ENCODE results near the gene CADM4.
"Not testable (repeated sequence)": the region's sequence is repeated elsewhere in the genome, so short reads cannot be mapped to it uniquely, and the experiment has no call there.

Gene CADM4, protein sequence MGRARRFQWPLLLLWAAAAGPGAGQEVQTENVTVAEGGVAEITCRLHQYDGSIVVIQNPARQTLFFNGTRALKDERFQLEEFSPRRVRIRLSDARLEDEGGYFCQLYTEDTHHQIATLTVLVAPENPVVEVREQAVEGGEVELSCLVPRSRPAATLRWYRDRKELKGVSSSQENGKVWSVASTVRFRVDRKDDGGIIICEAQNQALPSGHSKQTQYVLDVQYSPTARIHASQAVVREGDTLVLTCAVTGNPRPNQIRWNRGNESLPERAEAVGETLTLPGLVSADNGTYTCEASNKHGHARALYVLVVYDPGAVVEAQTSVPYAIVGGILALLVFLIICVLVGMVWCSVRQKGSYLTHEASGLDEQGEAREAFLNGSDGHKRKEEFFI

DNA sequence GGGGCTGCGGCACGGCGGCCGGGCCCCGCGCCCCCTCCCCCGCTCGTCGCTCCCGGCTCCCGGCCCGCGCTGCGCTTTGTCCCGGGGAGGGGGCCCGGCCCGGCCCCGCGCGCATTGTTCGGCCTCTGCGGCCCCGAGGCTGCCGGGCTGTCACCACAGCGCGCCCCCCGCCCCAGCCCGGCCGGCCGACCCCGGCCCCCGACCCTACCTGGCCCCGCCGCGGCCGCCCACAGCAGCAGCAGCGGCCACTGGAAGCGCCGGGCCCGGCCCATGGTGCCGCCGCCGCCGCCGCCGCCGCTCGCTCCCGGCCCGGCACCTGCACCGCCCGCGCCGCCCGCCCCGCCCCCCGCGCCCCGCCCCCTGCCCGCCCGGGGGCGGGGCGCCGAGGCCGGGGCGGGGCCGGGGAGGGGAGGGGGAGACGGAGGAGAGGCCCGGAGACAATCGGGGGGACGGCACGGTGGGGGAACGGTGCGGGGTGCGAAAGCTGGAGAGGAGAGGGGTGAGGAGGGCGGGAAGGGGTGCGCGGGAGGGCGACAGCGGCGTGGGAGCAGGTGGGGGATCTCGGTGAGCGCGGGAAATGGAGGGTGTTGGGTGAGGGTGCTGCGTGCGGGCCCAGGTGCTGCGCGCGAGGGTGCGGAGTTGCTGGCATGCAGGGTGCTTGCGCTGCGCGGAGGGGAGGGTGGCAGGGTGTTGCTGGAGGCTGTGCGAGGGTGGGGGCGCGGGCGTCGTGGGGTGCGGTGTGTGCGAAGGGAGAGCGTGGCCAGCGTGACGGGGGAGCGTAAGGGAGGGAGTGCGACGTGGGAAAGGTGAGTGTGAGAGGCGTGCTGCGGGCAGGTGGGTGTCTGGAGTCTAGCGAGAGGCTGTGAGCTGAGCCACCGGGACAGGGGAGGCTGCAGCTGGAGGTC, at the start of gene CADM4:
Gene CADM4, minus strand, starts transcription at position 332 of the 905 bp plus-strand sequence. Its CDS starts 60 bp downstream, at position 272.
- DNase-seq = no peak

DNA sequence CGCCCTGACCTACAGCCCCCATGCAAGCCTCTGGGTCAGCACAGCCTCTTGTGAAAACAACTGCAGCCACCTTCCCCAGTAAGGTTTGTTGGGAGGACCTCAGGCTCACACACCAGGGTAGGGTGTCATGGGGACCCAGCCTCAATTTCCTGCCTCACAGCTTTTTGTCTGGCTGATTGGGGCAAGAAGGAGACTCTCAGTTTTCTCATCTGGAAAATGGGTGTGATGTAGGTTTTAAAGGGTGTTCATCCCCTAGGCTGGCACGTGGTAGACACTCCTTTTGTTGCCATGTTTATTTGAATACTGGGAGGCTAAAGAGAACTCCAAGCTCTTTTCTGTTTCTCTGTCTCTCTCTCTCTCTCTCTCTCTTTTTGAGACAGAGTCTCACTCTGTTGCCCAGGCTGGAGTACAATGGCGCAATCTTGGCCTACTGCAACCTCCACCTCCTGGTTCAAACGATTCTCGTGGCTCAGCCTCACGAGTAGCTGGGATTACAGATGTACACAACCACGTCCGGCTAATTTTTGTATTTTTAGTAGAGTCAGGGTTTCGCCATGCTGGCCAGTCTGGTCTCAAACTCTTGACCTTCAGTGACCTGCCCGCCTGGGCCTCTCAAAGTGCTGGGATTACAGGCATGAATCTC, 48.5 kb upstream of the CADM4 start:
- no peak for DNase-seq

DNA sequence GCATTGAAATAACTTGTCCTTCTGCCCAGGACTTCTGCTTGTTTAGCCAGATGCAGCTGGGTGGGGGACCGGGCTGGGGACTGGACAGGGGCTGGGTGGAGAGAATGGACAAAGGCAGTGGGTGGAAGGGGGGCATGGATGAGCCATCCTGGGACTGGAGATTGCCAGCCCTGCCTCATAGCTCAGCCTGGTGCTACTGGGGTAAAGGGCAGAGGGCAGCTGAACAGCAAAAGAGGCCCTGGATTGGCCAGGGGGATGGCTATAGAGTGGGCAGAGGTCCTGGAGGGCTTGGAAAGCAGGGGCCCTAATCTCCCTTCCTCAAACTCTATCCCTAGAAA, 48.0 kb upstream of the CADM4 start:
- no peak for DNase-seq

DNA sequence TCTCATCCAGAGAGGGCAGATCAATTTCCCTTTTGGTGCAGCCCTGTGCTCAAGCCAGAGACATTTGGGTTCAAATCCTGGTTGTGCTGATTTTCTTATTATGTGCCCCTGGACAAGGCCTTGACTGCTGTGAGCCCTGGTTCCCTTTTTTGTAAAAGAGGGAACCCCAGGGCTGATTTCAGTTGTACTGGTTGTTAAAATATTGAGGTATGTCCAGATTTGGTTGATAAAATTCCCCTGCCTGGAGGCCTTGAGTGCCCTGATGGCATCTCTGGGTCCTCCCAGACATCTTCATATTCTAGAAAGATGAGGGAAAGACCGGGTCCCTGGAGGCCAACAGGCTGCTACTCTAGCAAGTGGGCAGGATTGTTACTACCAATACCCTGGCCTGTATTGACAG, 44.7 kb upstream of the CADM4 start:
- DNase-seq = no peak

DNA sequence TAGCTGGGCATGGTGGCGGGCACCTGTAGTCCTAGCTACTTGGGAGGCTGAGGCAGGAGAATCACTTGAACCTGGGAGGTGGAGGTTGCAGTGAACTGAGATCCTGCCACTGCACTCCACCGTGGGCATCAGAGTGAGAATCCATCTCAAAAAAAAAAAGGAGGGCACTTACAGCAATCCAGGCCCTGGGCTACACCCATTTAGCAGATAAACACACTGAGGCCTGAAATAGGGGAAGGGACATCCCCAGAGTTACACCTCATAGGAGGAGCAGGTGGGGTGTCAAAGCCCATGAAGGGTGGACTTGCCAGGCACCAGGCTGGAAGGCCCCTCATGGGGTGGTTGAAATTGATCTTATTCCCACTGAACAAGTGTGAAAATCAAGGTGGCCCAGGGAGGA, 44.3 kb upstream of the CADM4 start:
- no peak for DNase-seq

DNA sequence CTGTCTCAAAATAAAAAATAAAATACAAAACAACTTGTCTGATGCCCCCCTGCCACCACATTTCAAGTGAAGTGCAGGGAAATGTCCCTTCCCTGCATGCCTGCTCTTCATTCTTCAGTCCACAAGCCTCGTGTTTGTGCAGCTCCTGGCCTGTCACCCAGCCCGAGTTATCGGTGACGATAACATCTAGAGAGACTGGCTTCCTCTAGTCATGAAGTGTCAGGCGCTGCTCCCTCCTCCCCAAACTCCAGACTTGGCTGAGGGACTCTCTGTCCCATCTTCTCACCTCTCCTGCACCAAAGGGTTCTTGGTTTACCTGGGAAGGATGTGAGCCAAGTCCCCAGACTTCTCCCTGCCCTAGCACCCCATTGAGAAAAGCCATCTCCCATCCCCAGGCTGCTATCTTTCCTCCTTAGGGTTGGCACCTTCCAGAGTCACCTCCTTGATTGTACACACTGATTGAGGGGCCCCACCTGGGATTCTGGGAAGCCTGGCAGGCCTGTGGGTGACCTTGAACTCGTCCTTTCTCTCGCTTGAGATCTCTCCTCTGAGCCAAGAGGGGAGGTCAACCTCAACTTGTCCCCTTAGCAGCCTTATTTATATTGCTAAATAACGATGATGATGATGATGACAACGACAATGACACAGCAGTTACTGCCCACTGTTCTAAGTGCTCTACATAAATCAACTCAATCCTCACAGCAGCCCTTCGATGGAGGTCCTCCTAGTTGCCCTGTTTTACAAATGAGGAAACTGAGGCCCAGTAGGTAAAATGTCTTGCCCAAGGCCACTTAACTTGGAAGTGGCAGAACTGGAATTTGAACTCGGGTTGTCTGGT, 43.4 kb upstream of the CADM4 start:
- DNase-seq = no peak

DNA sequence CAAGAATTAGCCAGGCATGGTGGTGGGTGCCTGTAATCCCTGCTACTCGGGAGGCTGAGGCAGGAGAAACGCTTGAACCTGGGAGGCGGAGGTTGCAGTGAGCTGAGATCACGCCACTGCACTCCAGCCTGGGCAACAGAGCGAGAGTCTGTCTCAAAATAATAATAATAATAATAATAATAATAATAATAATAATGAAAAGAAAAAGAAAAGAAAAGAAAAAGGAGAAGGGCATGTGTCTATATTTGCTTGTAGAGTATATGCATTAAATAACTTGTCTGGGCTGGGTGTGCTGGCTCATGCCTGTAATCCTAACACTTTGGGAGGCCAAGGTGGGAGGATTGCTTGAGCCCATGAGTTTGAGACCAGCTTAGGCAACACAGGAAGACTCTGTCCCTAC, 42.6 kb upstream of the CADM4 start:
- DNase-seq = not testable (repeated sequence)

DNA sequence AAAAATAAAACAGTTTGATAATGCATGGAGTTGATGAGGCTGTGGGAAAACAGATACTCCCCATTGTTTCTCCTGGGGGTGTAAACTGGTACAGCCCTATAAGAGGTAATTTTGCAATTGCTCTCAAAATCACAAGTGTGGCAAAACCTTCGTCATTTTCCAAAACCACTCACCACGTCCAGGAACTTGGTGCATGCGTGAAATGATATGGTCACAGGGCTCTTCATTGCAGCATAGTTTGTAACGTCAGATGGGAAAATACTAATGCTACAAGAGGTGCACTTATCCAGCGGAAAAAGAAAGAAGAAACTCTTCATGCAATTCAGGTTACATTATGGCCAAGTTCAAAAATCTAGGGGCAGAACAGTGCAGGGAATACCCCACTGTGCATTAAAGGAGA, 42.2 kb upstream of the CADM4 start:
- no peak for DNase-seq

DNA sequence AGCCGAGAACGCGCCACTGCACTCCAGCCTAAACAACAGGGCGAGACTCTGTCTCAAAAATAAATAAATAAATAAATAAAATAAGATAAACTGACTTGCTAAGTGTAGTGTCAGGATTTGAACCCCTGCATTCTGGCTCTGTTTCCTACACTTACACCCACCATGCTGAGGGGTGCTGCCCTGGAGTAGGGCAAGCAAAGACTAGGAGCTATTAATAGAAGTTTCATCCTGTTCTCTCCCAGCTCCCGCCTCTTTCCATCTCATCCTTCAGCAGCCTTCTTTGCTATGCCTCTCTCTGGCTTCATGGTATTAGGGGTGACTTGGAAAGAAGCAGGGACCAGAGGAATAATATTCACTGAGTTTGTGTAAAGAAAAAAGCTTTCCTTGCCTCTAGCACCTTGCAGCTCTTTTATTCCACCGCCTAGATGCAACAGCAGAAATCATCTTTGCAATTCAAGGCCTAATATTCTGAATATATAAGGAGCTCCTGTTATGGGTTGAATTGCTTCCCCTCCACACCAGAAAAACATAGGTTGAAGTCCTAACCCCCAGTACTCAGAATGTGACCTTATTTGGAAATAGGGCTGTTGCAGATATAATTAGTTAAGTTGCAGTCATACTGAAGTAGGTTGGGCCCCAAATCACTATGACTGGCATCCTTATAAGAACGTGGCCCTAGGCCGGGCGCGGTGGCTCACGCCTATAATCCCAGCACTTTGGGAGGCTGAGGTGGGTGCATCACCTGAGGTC, 39.0 kb upstream of the CADM4 start:
- DNase-seq = no peak

DNA sequence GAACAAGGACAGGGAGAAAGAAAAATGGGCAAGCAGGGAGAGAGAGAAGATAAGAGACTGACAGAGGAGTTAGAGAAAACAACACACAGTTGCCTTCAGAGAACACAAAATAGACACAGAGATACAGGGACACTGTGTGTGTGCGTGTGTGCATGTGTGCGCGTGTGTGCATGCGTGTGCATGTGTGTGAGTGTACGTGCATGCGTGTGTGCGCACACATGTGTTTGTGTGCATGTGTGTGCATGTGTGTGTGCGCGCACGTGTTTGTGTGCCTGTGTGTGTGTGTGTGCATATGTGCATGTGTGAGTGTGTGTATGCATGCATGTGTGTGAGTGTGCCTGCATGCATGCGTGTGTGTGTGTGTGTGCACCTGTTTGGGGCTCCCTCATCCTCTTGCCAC, 36.3 kb upstream of the CADM4 start:
- no peak for DNase-seq

DNA sequence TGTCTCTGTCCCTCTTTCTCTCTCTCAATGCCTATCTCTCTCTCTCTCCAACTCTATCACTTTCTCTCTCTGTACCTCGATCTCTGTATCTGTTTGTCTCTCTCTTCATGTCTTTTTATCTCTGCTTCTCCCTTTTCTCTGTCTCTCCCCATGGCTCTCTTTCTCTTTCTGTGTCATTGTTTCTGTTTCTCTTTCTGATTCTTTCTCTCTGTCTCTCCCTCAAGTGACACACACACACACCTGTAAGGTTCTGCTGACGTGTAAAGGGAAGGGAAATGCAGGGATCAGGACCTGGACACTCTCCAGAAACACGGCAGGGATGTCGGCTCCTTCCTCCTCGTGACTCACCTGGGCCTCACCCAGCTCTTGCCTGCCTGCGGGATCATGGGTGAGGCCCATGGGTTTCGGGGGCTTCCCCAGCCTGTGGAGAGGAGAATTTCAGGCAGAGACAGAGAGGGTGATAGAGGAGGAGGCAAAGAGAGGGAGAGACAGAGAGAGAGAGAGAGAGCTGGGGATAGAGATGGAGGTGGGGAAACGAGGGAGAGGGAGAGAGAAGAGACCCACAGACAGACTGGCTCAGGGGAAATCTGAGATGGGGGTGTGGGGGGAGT, 35.7 kb upstream of the CADM4 start:
- no peak for DNase-seq

DNA sequence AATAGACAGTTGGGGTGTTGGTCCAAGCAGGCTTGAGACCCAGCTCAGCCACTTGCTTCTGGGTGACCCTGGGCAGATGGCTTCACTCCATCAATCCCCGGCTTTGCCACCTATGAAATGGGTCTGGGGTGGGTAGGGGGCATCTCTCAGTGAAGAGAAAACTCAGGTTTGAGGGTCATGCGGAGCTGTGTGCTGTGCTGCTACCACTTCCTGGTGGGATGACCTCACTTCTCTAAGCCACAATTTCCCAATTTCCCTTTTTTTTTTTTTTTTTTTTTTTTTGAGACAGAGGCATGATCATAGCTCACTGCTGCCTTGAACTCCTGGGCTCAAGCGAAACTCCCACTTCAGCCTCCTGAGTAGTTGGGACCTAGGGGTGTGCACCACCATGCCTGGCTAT, 34.9 kb upstream of the CADM4 start:
- no peak for DNase-seq

DNA sequence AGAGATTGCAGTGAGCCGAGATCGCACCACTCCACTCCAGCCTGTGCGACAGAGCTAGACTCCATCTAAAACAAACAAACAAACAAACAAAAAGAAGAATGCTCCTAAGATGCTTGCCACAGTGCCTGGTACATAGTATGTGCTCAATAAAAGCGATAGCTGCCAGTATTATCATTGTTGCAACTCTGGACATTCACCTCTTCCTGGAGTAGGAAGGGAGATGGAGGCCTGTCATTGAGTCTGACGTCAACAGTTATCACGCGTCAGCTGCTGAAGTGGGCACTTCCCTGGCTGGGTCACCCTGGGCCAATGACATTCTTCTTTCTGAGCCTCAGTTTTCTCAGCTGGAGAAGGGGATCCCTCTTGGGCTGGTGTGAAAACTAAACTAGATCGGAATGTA, 34.5 kb upstream of the CADM4 start:
- no peak for DNase-seq

DNA sequence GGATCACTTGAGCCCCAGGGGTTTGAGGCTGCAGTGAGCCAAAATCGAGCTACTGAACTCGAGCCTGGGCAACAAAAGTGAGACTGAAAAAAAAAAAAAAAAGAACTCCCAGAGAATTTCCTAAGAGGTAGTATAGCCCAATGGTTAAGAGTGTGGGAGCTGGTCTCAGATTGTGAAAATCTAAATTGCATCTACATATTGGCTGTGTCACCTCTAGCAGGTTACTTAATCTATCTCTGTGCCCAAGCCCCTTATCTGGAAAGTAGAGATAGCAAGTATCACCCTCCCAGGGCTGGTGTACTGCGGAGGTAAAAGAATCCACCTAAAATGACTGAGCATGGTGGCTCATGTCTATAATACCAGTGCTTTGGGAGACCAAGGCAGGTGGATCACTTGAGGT, 34.0 kb upstream of the CADM4 start:
- no peak for DNase-seq

DNA sequence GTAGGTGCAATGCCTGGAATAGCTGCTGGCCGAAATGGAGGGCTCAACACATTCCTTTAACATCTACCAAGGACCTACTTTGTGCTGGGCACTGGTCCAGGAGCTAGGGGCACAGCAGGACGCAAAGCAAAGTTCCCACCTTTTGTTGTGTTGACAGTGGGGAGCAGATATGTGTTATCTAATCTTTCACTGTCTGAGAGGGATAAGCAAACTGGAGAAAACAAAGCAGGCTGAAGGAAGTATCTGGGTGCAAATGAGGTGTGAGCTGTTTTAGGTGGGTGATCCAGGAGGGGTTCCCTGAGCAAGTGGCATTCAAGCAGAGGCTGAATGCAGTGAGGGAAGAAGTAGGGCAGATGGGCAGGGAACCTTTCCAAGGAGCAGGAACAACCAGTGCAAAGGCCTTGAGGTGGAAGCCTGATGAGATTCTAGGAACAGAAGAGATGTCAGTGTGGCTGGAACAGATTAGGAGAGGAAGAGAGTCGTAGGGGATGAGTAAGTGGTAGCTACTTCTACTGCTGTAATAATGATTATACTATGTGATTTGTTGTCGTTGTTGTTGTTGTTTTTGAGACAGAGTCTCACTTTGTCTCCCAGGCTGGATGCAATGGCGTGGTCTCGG, 32.5 kb upstream of the CADM4 start:
- DNase-seq = no peak

DNA sequence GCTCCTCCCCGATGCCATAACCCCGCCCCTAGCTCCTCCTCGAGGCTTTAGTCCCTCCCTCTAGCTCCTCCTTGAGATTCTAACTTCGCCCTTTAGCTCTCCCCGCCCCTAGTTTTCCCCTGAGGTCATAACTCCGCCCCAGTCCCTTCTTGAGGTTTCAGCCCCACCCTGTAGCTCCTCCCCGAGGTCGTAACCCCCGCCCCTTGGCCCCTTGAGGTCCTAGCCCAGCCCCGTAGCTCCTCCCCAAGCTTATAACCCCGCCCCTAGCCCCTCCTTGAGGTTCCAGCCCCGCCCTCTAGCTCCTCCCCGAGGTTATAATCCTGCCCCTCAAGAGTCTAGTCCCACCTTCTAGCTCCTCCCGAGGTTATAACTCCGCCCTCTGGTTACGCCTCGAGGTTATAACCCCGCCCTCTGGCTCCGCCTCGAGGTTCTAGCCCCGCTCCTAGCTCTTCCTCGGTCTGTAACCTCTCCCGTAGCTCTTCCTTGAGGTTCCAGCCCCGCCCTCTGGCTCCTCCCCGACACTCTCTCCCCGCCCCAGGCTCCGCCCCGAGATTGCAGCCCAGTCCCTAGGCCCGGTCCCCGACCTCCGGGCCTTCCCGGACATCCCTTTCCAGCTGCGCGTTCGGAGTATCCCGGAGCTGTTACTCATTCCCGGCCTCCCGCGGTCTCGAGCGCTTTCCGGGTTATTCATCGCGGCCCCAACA, 28.9 kb upstream of the CADM4 start:
- no peak for DNase-seq

DNA sequence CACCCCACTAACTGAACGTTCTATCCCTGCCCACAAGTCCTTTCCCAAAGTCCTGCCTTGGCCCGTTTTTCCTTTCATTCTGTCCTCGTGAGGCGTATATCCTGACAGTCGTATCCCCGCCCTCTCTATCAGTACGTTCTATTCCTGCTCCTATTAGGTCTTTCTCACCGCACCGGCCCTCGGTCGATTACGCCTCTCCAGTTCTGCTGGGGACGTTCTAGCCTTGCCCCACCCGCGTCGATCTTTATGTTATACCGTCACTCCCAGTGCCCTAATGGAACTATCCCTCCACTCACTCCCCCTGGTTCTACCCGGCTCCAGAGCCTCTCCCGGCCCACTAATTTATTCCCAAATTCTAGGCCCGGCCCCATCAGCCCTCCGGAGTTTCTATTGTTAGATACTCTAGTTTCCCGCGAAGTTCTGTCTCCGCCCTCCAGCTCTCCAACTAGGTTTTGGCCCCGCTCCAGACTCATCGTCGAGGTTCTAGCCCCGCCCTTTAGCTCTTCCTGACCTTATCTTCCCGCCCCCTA, 28.3 kb upstream of the CADM4 start:
- no peak for DNase-seq

DNA sequence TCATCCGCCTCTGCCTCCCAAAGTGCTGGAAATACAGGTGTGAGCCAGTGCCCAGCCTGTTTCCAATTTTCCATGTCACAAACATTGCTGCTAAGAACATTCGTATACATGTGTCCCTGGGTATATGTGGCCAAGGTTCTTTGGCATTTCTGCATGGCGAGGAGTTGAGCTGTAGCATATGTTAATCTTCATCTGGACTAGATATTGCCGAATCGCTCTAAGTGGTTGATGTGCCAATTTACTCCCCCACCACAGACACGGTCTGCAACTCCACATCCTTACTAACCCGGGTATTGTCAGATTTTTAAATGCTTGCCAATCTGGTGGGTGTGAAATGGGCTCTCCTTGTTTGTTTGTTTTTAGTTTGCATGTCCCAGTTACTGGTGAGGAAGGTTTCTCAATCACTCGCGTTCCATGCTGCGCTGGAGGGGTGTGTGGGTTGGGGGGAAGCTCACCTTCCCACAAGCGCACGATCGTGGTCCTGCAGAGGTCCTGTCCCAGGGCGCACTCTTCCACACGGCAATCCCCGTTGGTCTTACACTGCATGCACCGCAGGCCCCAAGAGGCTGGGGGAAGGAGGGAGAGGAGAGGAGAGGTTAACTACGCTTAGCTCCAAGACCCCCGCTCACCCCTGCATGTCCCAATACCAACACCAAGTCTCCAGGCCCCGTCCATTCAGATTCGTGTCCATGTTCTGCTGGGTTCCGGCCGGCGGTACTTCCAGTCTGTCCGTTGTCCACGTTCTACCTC, 27.7 kb upstream of the CADM4 start:
- no peak for DNase-seq

DNA sequence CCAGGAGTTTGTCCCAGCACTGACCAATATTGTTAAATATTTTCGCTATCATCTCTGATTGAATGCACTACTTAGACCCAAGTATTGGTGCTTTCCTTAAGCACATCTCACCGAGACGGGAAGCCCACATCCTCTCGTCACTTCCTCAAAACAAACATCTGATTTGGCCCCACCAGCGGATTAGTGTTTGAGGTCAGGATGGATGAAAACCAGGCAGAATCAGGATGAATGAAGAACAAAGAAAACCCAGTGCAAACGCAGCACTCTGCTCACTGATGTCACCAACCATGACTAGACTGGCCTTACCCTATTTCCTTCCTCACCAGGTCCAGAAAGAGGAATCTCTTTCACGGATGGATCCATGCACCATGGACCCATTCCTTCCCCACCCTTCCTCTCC, 24.4 kb upstream of the CADM4 start:
- no peak for DNase-seq

Data from NK-92 treated with Interleukin-12 subunit alpha and Interleukin-12 subunit beta, amount 100 ng/mL, for 24 hours (cell line).